SK-N-DZ (cell line): ENCODE results near the gene GLT8D2.

Source experiments
- DNase-seq: peaks from one replicate; pipeline ENCODE4 v3.0.0-alpha.2; 2015; ENCODE audit warnings: low spot score

The GLT8D2 gene

GRCh38 chr12:103948746-103949406 is 101.1 kb downstream of the GLT8D2 start:
- DNase-seq, result no peak

- DNase-seq, result no peak
Measured at GRCh38 chr12:103947871-103948555, 102.0 kb downstream of the GLT8D2 start.

GRCh38 chr12:103944964-103945363 is 105.0 kb downstream of the GLT8D2 start:
- no peak for DNase-seq
